ENCODE data around the gene VMP1. TPM values are rescaled to one million over a fixed set of nuclear protein-coding genes. Genes with fewer than 3 reads are reported as not detected.

The VMP1 gene
- total RNA-seq, 1 experiment from 2014 or later, result 281 TPM

- peaks cover 12% of the 10 kb centered on the region; the same call in 1 of the 2 replicates for H3K36me3 ChIP-seq (ENCODE audit: control insufficient read depth, insufficient read depth, low read length)
Measured at GRCh38 chr17:59762824-59763374, 55.4 kb downstream of the VMP1 start.

GRCh38 chr17:59763861-59764260 is 56.4 kb downstream of the VMP1 start:
- Histone ChIP-seq H3K4me3 (ENCODE audit: low read depth in 2 of 2, low read length in 2 of 2) (no peak overlapping the region), H3K36me3 (ENCODE audit: control insufficient read depth, insufficient read depth, low read length) (peaks cover 12% of the 10 kb centered on the region; the same call in 1 of the 2 replicates), H3K9me3 (ENCODE audit: control insufficient read depth, insufficient read depth, low read depth, low read length) (peaks cover 7% of the 10 kb centered on the region; the same call in 1 of the 2 replicates), H3K4me1 (ENCODE audit: control insufficient read depth, insufficient read depth, low read length) (peaks cover 31% of the 10 kb centered on the region), H3K27ac (ENCODE audit: low read length) (peak overlapping the region; percentile 100), H3K27me3 (ENCODE audit: control insufficient read depth, insufficient read depth, low read length) (no peaks in the 10 kb centered on the region)
- POLR2A ChIA-PET, result no interaction called here
- no TSS peak for BruUV-seq (replicated peaks)
- intact Hi-C loops (cut with micrococcal nuclease; ENCODE audit: unreplicated experiment), result no loop called here
- in situ Hi-C loops (cut with HindIII; ENCODE audit: low pct_unique_long_range_greater_than_20kb, low sequenced_read_pairs), result no loop called here
- TF ChIP-seq, protein P1, sequence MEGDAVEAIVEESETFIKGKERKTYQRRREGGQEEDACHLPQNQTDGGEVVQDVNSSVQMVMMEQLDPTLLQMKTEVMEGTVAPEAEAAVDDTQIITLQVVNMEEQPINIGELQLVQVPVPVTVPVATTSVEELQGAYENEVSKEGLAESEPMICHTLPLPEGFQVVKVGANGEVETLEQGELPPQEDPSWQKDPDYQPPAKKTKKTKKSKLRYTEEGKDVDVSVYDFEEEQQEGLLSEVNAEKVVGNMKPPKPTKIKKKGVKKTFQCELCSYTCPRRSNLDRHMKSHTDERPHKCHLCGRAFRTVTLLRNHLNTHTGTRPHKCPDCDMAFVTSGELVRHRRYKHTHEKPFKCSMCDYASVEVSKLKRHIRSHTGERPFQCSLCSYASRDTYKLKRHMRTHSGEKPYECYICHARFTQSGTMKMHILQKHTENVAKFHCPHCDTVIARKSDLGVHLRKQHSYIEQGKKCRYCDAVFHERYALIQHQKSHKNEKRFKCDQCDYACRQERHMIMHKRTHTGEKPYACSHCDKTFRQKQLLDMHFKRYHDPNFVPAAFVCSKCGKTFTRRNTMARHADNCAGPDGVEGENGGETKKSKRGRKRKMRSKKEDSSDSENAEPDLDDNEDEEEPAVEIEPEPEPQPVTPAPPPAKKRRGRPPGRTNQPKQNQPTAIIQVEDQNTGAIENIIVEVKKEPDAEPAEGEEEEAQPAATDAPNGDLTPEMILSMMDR (IDR thresholded peaks at IDR 0.05), result no peak
- TF ChIP-seq TCF7L2 (IDR thresholded peaks at IDR 0.05; ENCODE audit: low read depth, low read length) (no peak), REST (IDR thresholded peaks at IDR 0.05; ENCODE audit: insufficient read depth in 1 of 2, low read depth in 2 of 2, low read length in 1 of 2) (no peak), POLR2AphosphoS5 (IDR thresholded peaks at IDR 0.05; ENCODE audit: low read depth, low read length) (no peak), SIN3A (IDR thresholded peaks at IDR 0.05; ENCODE audit: borderline replicate concordance, insufficient read depth, low read depth, low read length) (no peak)
- CTCF ChIA-PET, result no interaction called here
- no peak for ATAC-seq
- no peak for DNase-seq (ENCODE audit: low read depth, low spot score)

More at GRCh38 chr17:59762824-59763374, 55.4 kb downstream of the VMP1 start:
- intact Hi-C loops (cut with micrococcal nuclease; ENCODE audit: unreplicated experiment) (no loop called here), in situ Hi-C loops (cut with HindIII; ENCODE audit: low pct_unique_long_range_greater_than_20kb, low sequenced_read_pairs) (no loop called here)
- peaks cover 31% of the 10 kb centered on the region for H3K4me1 ChIP-seq (ENCODE audit: control insufficient read depth, insufficient read depth, low read length)
- H3K4me3 ChIP-seq (ENCODE audit: low read depth in 2 of 2, low read length in 2 of 2), result no peak overlapping the region
- no peak for DNase-seq (ENCODE audit: low read depth, low spot score)
- TF ChIP-seq REST (IDR thresholded peaks at IDR 0.05; ENCODE audit: insufficient read depth in 1 of 2, low read depth in 2 of 2, low read length in 1 of 2) (no peak), POLR2AphosphoS5 (IDR thresholded peaks at IDR 0.05; ENCODE audit: low read depth, low read length) (no peak), TCF7L2 (IDR thresholded peaks at IDR 0.05; ENCODE audit: low read depth, low read length) (no peak), SIN3A (IDR thresholded peaks at IDR 0.05; ENCODE audit: borderline replicate concordance, insufficient read depth, low read depth, low read length) (no peak)
- TF ChIP-seq, protein P1 (IDR thresholded peaks at IDR 0.05), result no peak
- ATAC-seq, result no peak
- H3K9me3 ChIP-seq (ENCODE audit: control insufficient read depth, insufficient read depth, low read depth, low read length), result peaks cover 7% of the 10 kb centered on the region; the same call in 1 of the 2 replicates
- H3K27me3 ChIP-seq (ENCODE audit: control insufficient read depth, insufficient read depth, low read length), result no peaks in the 10 kb centered on the region
- POLR2A ChIA-PET, result interaction anchor here (0.6 kb wide), 2 partner anchors 9 to 81 kb away, joined by 4 to 23 read pairs; no protein-coding TSS in a partner anchor
- H3K27ac ChIP-seq (ENCODE audit: low read length), result peak overlapping the region; percentile 100
- no TSS peak for BruUV-seq (replicated peaks)
- CTCF ChIA-PET, result interaction anchor here (0.7 kb wide), 1 partner anchor 95 kb away, joined by 3 read pairs; no protein-coding TSS in a partner anchor
